GM10266 (cell line): ENCODE data around the gene ATXN1.

Experiments used
- DNase-seq: peaks from one replicate; pipeline ENCODE4 v3.0.0; 2012; ENCODE audit errors: extremely low spot score
- CTCF ChIP-seq: IDR thresholded peaks from 2 replicates; pipeline ENCODE4 v1.5.1; 2012; ENCODE audit warnings: mild to moderate bottlenecking, low read depth; ENCODE audit not compliant: control insufficient read depth, insufficient read depth; ENCODE audit errors: missing control alignments

Gene ATXN1

GRCh38 chr6:16684896-16685554, 76.2 kb downstream of the ATXN1 start:
- no peak for TF ChIP-seq CTCF
- DNase-seq: peak; percentile 32

GRCh38 chr6:16684195-16684689, 77.0 kb downstream of the ATXN1 start:
- TF ChIP-seq CTCF: no peak
- no peak for DNase-seq

- no peak for DNase-seq
- no peak for TF ChIP-seq CTCF
Observed at GRCh38 chr6:16683641-16684194, 77.5 kb downstream of the ATXN1 start.

- DNase-seq: no peak
- no peak for TF ChIP-seq CTCF
Observed at GRCh38 chr6:16681260-16681873, 79.9 kb downstream of the ATXN1 start.

GRCh38 chr6:16679050-16679449, 82.2 kb downstream of the ATXN1 start:
- no peak for TF ChIP-seq CTCF
- no peak for DNase-seq

GRCh38 chr6:16677458-16677857, 83.8 kb downstream of the ATXN1 start:
- TF ChIP-seq CTCF: no peak
- no peak for DNase-seq

GRCh38 chr6:16676978-16677377, 84.3 kb downstream of the ATXN1 start:
- DNase-seq: no peak
- TF ChIP-seq CTCF: no peak
